ENCODE data around the gene FOXA3. TPM values are rescaled to one million over a fixed set of nuclear protein-coding genes. Genes with fewer than 3 reads are reported as not detected.

Gene FOXA3
- total and polyA plus RNA-seq, 2 experiments from 2014 or later = not detected

- WGBS, 2 experiments (ENCODE audit: low coverage in 1 of 2, low lambda C conversion rate in 2 of 2, missing lambda C conversion rate in 2 of 2) = 98% methylated on average over 3 to 4 of the region's 4 CpGs
- Histone ChIP-seq H3K79me2 (ENCODE audit: insufficient read depth) (peaks cover 22% of the 10 kb centered on the region), H3K27ac (no peak overlapping the region), H3F3A (ENCODE audit: insufficient read depth) (no peaks in the 10 kb centered on the region), H3K9me3 (ENCODE audit: low read depth) (no peaks in the 10 kb centered on the region), H2AFZ (no peak overlapping the region), H3K9me2 (ENCODE audit: insufficient read depth) (no peaks in the 10 kb centered on the region), H3K4me3 (no peak overlapping the region), H3K4me2 (ENCODE audit: unreplicated experiment) (no peak overlapping the region), H3K27me3 (replicated peaks; ENCODE audit: insufficient read depth) (no peaks in the 10 kb centered on the region), H3K36me3 (ENCODE audit: low read depth) (no peaks in the 10 kb centered on the region; the same call in 1 of the 2 replicates), H4K20me1 (ENCODE audit: insufficient read depth) (no peaks in the 10 kb centered on the region), H3K9ac (no peak overlapping the region), H3K4me1 (ENCODE audit: insufficient read depth) (peaks cover 5% of the 10 kb centered on the region; the same call in 1 of the 2 replicates)
- in situ Hi-C loops (cut with MboI) = no loop called here
- no peak for TF ChIP-seq EZH2phosphoT487 (IDR thresholded peaks at IDR 0.05; ENCODE audit: insufficient read depth, low read depth)
- TF ChIP-seq EZH2 (IDR thresholded peaks at IDR 0.05; ENCODE audit: insufficient read depth, poor library complexity, severe bottlenecking) = no peak
- DNase-seq = no peak
Measured at GRCh38 chr19:45899919-45900589, 35.9 kb downstream of the FOXA3 start.

GRCh38 chr19:45900738-45901431 is 36.8 kb downstream of the FOXA3 start:
- no peak for DNase-seq
- no peaks in the 10 kb centered on the region for H3K9me2 ChIP-seq (ENCODE audit: insufficient read depth)
- H3K36me3 ChIP-seq (ENCODE audit: low read depth) = no peaks in the 10 kb centered on the region; the same call in 1 of the 2 replicates
- TF ChIP-seq EZH2phosphoT487 (IDR thresholded peaks at IDR 0.05; ENCODE audit: insufficient read depth, low read depth) (no peak), EZH2 (IDR thresholded peaks at IDR 0.05; ENCODE audit: insufficient read depth, poor library complexity, severe bottlenecking) (no peak)
- no peaks in the 10 kb centered on the region for H3K27me3 ChIP-seq (replicated peaks; ENCODE audit: insufficient read depth)
- H3K4me3 ChIP-seq = peak overlapping the region; percentile 81
- H3K4me2 ChIP-seq (ENCODE audit: unreplicated experiment) = peak overlapping the region; percentile 87
- in situ Hi-C loops (cut with MboI) = no loop called here
- H4K20me1 ChIP-seq (ENCODE audit: insufficient read depth) = no peaks in the 10 kb centered on the region
- H3K4me1 ChIP-seq (ENCODE audit: insufficient read depth) = peaks cover 5% of the 10 kb centered on the region; the same call in 1 of the 2 replicates
- 0 out of 2 replicates have a peak, but pooled peaks cover 1% of the 10 kb centered on the region for H3F3A ChIP-seq (ENCODE audit: insufficient read depth)
- no peak overlapping the region for H3K27ac ChIP-seq
- no peaks in the 10 kb centered on the region for H3K9me3 ChIP-seq (ENCODE audit: low read depth)
- H3K79me2 ChIP-seq (ENCODE audit: insufficient read depth) = peaks cover 22% of the 10 kb centered on the region
- peak overlapping the region; percentile 89 for H2AFZ ChIP-seq
- H3K9ac ChIP-seq = peak overlapping the region; percentile 81
- WGBS, 2 experiments (ENCODE audit: low coverage in 1 of 2, low lambda C conversion rate in 2 of 2, missing lambda C conversion rate in 2 of 2) = 65 to 78% methylated on average over 9 to 22 of the region's 22 CpGs

GRCh38 chr19:45901432-45901911 is 37.3 kb downstream of the FOXA3 start:
- Histone ChIP-seq H3F3A (ENCODE audit: insufficient read depth) (peaks cover 6% of the 10 kb centered on the region; the same call in 1 of the 2 replicates), H3K36me3 (ENCODE audit: low read depth) (no peaks in the 10 kb centered on the region; the same call in 1 of the 2 replicates), H3K4me3 (peak overlapping the region; percentile 81), H3K9me3 (ENCODE audit: low read depth) (no peaks in the 10 kb centered on the region), H3K9me2 (ENCODE audit: insufficient read depth) (no peaks in the 10 kb centered on the region), H3K4me1 (ENCODE audit: insufficient read depth) (peaks cover 7% of the 10 kb centered on the region; the same call in 1 of the 2 replicates), H3K27me3 (replicated peaks; ENCODE audit: insufficient read depth) (no peaks in the 10 kb centered on the region), H3K79me2 (ENCODE audit: insufficient read depth) (peaks cover 22% of the 10 kb centered on the region), H2AFZ (peak overlapping the region; percentile 89), H3K9ac (peak overlapping the region; percentile 81), H3K4me2 (ENCODE audit: unreplicated experiment) (peak overlapping the region; percentile 87), H3K27ac (no peak overlapping the region), H4K20me1 (ENCODE audit: insufficient read depth) (no peaks in the 10 kb centered on the region)
- in situ Hi-C loops (cut with MboI) = no loop called here
- TF ChIP-seq EZH2 (IDR thresholded peaks at IDR 0.05; ENCODE audit: insufficient read depth, poor library complexity, severe bottlenecking) (no peak), EZH2phosphoT487 (IDR thresholded peaks at IDR 0.05; ENCODE audit: insufficient read depth, low read depth) (no peak)
- WGBS, 2 experiments (ENCODE audit: low coverage in 1 of 2, low lambda C conversion rate in 2 of 2, missing lambda C conversion rate in 2 of 2) = 4 to 7% methylated on average over 39 to 60 of the region's 69 CpGs
- DNase-seq = peak; percentile 80

GRCh38 chr19:45901912-45902650 is 38.0 kb downstream of the FOXA3 start, which contains the start of gene MYPOP:
MYPOP (minus strand) TSS chr19:45902613; CDS start chr19:45901773, 840 bp downstream.
- 1 to 2% methylated on average over 28 to 40 of the region's 47 CpGs for WGBS, 2 experiments (ENCODE audit: low coverage in 1 of 2, low lambda C conversion rate in 2 of 2, missing lambda C conversion rate in 2 of 2)
- Histone ChIP-seq H3K27ac (peak within 1 kb of the TSS; percentile 28; the same call in 1 of the 2 replicates), H3K79me2 (ENCODE audit: insufficient read depth) (peaks cover 22% of the 10 kb centered on the region), H3K9me3 (ENCODE audit: low read depth) (no peaks in the 10 kb centered on the region), H3K4me3 (peak within 1 kb of the TSS; percentile 81), H4K20me1 (ENCODE audit: insufficient read depth) (no peaks in the 10 kb centered on the region), H3K4me2 (ENCODE audit: unreplicated experiment) (peak within 1 kb of the TSS; percentile 87), H3K36me3 (ENCODE audit: low read depth) (no peaks in the 10 kb centered on the region; the same call in 1 of the 2 replicates), H3K9ac (peak within 1 kb of the TSS; percentile 81), H2AFZ (peak within 1 kb of the TSS; percentile 89), H3K4me1 (ENCODE audit: insufficient read depth) (peaks cover 9% of the 10 kb centered on the region; the same call in 1 of the 2 replicates), H3F3A (ENCODE audit: insufficient read depth) (peaks cover 9% of the 10 kb centered on the region; the same call in 1 of the 2 replicates), H3K9me2 (ENCODE audit: insufficient read depth) (no peaks in the 10 kb centered on the region), H3K27me3 (replicated peaks; ENCODE audit: insufficient read depth) (no peaks in the 10 kb centered on the region)
- in situ Hi-C loops (cut with MboI) = no loop called here
- peak; percentile 40 for DNase-seq
- TF ChIP-seq EZH2phosphoT487 (IDR thresholded peaks at IDR 0.05; ENCODE audit: insufficient read depth, low read depth) (no peak), EZH2 (IDR thresholded peaks at IDR 0.05; ENCODE audit: insufficient read depth, poor library complexity, severe bottlenecking) (no peak)
